ENCODE measurements around the gene USP25. TPM values are rescaled to one million over a fixed set of nuclear protein-coding genes. Genes with fewer than 3 reads are reported as not detected.

The USP25 gene
- total and polyA plus RNA-seq, 2 of the 8 experiments (the other 6 are each of a cell fraction or from before 2014, with no cell fraction given) = 11.2 to 48.1 TPM

GRCh38 chr21:15843766-15844165 lies 114.0 kb downstream of the USP25 start:
- POLR2A ChIA-PET (ENCODE audit: partially characterized antibody) = interaction anchor here (1.3 kb wide), 1 partner anchor 8 kb away, joined by 4 read pairs; no protein-coding TSS in a partner anchor

More at GRCh38 chr21:15843766-15844165, 114.0 kb downstream of the USP25 start:
- Histone ChIP-seq H3K4me1 (replicated peaks in 1 of 4; ENCODE audit: control insufficient read depth in 3 of 4, insufficient read depth in 4 of 4, low read length in 3 of 4) (no peaks in the 10 kb centered on the region), H3K27me3 (replicated peaks in 1 of 4; ENCODE audit: control insufficient read depth in 3 of 4, extremely low read depth in 1 of 4, insufficient read depth in 3 of 4, low read length in 3 of 4) (no peaks in the 10 kb centered on the region), H2BK20ac (ENCODE audit: low read length) (no peak overlapping the region), H2AFZ (ENCODE audit: low read length) (no peak overlapping the region), H2BK15ac (ENCODE audit: low read length) (no peak overlapping the region), H3K23ac (ENCODE audit: insufficient read length) (no peak overlapping the region), H3K27ac (ENCODE audit: low read depth, low read length) (no peak overlapping the region), H4K8ac (ENCODE audit: extremely low read depth, insufficient read depth, low read length) (no peak overlapping the region), H2AK5ac (ENCODE audit: low read depth, low read length) (no peak overlapping the region), H4K20me1 (replicated peaks in 1 of 2; ENCODE audit: control insufficient read depth in 1 of 2, insufficient read depth in 2 of 2, low read length in 2 of 2) (peaks cover 0 to 2% of the 10 kb centered on the region in 2 experiments), H3K14ac (ENCODE audit: insufficient read length) (no peak overlapping the region), H2BK120ac (replicated peaks; ENCODE audit: low read depth, low read length) (no peak overlapping the region), H3K18ac (ENCODE audit: extremely low read depth, low read length) (no peak overlapping the region), H3K79me2 (ENCODE audit: control insufficient read depth in 1 of 2, insufficient read depth in 2 of 2, low read length in 2 of 2) (no peaks in the 10 kb centered on the region), H3K4ac (replicated peaks; ENCODE audit: insufficient read length, low read depth, low read length) (no peak overlapping the region), H3K9ac (replicated peaks in 1 of 4; ENCODE audit: extremely low read depth in 1 of 4, low read depth in 3 of 4, low read length in 3 of 4) (no peak overlapping the region), H2BK5ac (ENCODE audit: low read depth, low read length) (no peak overlapping the region), H3K4me2 (ENCODE audit: insufficient read depth in 1 of 2, low read depth in 2 of 2, low read length in 2 of 2) (no peak overlapping the region), H3K4me3 (ENCODE audit: extremely low read depth in 1 of 4, insufficient read depth in 2 of 4, low read depth in 3 of 4, low read length in 4 of 4) (no peak overlapping the region), H3K23me2 (ENCODE audit: low read depth, low read length) (no peaks in the 10 kb centered on the region), H2BK12ac (ENCODE audit: low read depth, low read length) (no peak overlapping the region), H3K9me3 (ENCODE audit: insufficient read depth in 2 of 2, low read depth in 1 of 2, low read length in 1 of 2) (no peaks in the 10 kb centered on the region), H4K91ac (replicated peaks; ENCODE audit: insufficient read length, low read length) (no peak overlapping the region), H3K36me3 (ENCODE audit: control insufficient read depth in 2 of 4, insufficient read depth in 4 of 4, low read length in 3 of 4) (peaks cover 0 to 12% (median 0%) of the 10 kb centered on the region in 4 experiments; a peak in 1 of 8 replicates), H3K56ac (replicated peaks; ENCODE audit: insufficient read length, low read depth, low read length) (no peak overlapping the region), H3K79me1 (ENCODE audit: low read depth, low read length) (no peaks in the 10 kb centered on the region), H4K5ac (ENCODE audit: insufficient read length, low read depth, low read length) (no peak overlapping the region)
- CTCF ChIA-PET (ENCODE audit: partially characterized antibody) = interaction anchor here (1.4 kb wide), 1 partner anchor 8 kb away, joined by 4 read pairs; no protein-coding TSS in a partner anchor
- no peak for TF ChIP-seq ZNF274 (IDR thresholded peaks at IDR 0.05; ENCODE audit: borderline replicate concordance, extremely low read depth, low read length)
- TF ChIP-seq POLR2AphosphoS5 (IDR thresholded peaks at IDR 0.05; ENCODE audit: low read depth, low read length) = no peak
- TF ChIP-seq HDAC6 (IDR thresholded peaks at IDR 0.05; ENCODE audit: low read depth, low read length) = no peak
- no peak for TF ChIP-seq GABPA (IDR thresholded peaks at IDR 0.05; ENCODE audit: borderline replicate concordance, insufficient read depth, low read length)
- no peak for TF ChIP-seq GTF2F1 (IDR thresholded peaks at IDR 0.05; ENCODE audit: borderline replicate concordance, low read depth, low read length)
- TF ChIP-seq POLR2A (IDR thresholded peaks at IDR 0.05; ENCODE audit: control extremely low read depth in 1 of 2, low read depth in 2 of 2, low read length in 2 of 2) = no peak
- no peak for TF ChIP-seq RNF2 (IDR thresholded peaks at IDR 0.05; ENCODE audit: borderline replicate concordance, low read depth, low read length, missing control alignments, poor library complexity, severe bottlenecking)
- TF ChIP-seq MAX (IDR thresholded peaks at IDR 0.05) = no peak
- no peak for TF ChIP-seq BACH1 (IDR thresholded peaks at IDR 0.05; ENCODE audit: low read length)
- TF ChIP-seq KDM1A (IDR thresholded peaks at IDR 0.05; ENCODE audit: borderline replicate concordance, low read length) = no peak
- TF ChIP-seq SRF (IDR thresholded peaks at IDR 0.05; ENCODE audit: low read depth, low read length) = no peak
- DNase-seq (ENCODE audit: low read depth in 1 of 2, low spot score in 2 of 2) = no peak
- 92% methylated on average over 1 of the region's 1 CpG; no CpG with 5 or more reads in 1 of the 2 experiments for WGBS, 2 experiments (ENCODE audit: extremely low coverage in 1 of 2, insufficient coverage in 1 of 2, insufficient read length in 1 of 2, insufficient replicate concordance in 2 of 2, low coverage in 1 of 2, low lambda C conversion rate in 2 of 2, missing lambda C conversion rate in 1 of 2)
- FAIRE-seq = no peak

All from H1 (cell line).